NCI-H2196 treated with DMSO at 0.1 percent for 48 hours (cell line): ENCODE results near the gene SIRT5.

ENCODE experiments used
- DNase-seq: peaks from one replicate; lab custom pipeline; 2025; ENCODE audit not compliant: unreplicated experiment; lab: John Stamatoyannopoulos, UW

The SIRT5 gene

GRCh38 chr6:13629459-13630116, 55.2 kb downstream of the SIRT5 start:
- DNase-seq, result no peak

DNA sequence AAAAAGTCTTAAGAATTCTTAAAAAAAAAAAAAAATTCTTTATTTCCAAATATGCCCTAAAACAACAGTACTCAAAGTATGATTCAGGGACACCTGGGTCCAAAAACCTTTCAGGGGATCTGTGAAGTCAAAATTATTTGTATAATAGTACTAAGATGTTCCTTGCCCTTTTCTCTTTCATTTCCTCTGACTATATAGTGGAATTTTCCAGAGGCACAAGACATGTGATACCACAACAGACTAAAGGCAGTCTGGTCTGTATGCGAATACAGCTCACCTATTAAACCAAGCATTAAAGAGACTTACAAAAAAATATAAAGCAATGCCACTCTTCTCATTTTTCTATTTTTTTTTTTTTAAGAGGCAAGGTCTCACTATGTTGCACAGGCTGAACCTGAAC, 56.1 kb downstream of the SIRT5 start:
- DNase-seq, result no peak

GRCh38 chr6:13633343-13633742, 58.9 kb downstream of the SIRT5 start:
- no peak for DNase-seq

DNA sequence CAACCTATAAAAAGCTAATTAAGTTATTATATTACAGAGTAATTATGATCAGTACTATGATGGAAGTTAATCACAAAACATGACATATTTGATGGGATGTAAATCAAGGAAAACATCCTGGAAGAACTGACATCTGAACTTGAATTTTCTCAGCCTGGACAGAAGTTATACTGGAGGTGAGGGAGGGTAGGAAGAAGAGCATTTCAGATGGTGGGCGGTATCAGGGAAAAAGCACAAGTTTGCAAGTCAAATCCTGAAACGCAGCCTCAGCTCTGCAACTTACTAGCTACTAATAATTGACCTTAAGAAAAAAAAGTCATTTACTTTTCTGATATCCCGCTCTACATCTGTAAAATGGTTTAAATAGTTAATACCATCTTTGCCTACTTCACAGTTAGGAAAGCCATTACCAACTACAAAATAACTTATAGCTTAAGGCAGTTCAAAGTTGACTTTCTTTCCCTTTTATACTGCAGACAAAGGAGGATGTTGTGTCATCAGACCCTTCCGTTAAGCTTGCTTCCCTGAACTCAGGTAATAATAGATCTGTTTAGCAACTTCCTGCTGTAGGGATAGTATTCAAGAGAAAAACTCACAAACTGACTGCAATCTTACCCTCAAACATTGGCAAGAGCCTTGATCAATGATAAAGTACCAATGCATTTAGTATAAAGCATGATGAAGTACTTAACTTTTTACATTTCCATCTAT, 61.7 kb downstream of the SIRT5 start:
- no peak for DNase-seq

GRCh38 chr6:13638014-13638413, 63.6 kb downstream of the SIRT5 start:
- no peak for DNase-seq

GRCh38 chr6:13638626-13639025, 64.2 kb downstream of the SIRT5 start:
- DNase-seq, result no peak

DNA sequence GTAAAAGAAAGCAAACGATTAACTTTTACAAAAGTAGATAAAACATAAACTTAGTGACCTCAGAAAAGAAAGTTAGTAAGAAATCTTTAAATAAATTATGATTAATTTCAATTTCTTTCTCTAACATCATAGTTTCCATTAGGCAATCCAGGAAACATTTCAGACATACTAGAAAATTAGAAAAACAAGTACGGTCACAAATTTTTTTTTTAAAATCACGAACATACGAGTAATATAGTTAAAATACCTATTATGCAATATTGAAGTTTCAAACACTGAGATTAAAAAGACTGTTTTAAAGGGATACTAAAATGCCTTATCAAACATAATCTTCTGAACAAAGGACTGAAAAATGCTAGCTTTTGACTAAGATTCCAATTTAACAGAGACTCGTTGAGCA, 66.9 kb downstream of the SIRT5 start:
- DNase-seq, result no peak

DNA sequence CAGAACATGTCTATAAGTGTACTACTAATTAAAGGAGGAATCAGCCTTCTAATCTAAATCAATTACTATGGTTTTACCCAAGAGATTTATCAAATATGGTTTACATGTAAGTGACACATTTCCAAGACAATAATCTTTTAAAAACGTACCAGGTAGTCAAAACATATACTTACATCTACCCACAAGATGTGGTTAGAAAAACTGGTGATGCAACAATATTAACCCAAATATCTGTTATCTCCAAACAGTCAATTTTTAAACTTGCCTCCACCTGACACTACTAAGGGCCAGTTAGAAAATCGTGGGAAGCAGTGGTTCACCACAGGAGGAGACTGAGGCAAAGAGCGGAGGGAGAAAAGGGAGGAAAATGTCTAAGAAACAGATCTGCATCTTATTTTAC, 68.7 kb downstream of the SIRT5 start:
- no peak for DNase-seq

- no peak for DNase-seq
These were observed 74.4 kb downstream of the SIRT5 start for GRCh38 chr6:13648850-13649249.

- no peak for DNase-seq
These were observed 75.0 kb downstream of the SIRT5 start for GRCh38 chr6:13649393-13649792.

DNA sequence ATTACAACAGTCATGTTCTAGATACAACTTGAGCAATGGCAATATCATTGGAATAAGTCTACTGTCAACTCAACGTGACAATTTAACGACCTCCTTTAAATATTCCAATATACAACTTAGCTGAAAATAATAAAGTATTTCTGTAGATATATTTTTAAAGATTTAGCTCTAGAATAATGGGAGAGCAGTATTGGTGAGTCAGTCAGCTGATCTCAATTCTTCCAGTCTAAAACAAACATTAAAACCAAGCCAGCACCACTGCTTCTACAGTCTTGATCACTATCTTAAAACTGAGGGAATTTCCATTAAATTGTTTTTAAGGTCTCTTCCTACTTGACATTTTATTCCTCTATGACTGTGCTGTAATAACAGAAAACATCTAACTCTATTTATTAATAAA, 78.9 kb downstream of the SIRT5 start:
- DNase-seq, result no peak

- DNase-seq, result no peak
These were observed 80.1 kb downstream of the SIRT5 start for GRCh38 chr6:13654496-13654895.

DNA sequence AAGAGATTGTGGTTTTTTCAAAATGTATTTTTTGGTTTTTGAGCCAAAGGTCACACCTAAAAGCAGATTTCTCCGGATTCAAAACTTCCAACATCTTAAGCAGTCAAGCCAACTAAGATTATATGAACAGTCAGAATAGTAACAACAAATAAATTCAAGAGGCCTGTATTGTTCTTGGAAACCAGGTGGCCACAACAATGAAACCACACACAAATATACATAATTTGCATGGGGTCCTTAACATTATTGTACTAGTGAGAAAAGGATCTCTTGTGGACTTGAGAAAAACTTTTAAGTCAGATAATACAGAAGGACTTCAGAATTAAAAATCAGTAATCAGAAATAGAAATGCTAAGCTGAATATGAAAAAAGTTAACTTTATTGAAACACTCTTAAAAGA, 81.3 kb downstream of the SIRT5 start:
- no peak for DNase-seq

DNA sequence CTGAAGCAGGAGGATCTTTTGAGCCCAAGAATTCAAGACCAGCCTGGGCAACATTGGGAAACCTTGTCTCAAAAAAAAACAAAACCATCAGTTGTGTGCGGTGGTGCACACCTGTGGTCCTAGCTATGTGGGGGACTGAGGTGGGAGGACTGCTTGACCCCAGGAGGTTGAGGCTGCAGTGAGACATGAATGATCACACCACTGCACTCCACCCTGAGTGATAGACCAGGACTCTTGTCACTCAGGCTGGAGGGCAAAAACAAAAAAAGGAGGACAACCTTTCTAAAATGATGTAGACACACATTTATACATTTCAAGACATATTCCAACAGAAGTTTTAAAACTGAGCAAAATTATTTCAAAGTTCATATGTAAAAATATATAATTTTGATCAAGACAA, 85.9 kb downstream of the SIRT5 start:
- DNase-seq, result no peak

DNA sequence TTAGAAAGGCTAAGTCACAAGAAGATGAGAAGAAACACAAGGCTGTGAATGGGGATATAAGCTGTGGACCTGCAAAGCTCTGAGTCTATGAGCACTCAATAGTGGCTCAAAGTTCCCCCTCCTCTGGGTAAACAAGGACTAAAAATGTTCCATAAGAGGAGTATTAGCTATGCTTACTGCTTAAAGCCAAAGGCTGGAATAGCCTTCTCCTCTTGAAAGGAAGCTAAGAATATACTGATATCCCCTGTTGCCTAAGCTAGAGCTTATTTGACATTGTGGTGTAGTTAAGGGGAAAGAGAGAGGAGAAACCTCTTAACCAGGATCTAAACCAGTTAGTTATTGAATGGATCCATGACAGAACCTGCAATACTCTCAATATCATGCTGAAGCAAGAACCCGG, 86.5 kb downstream of the SIRT5 start:
- DNase-seq, result no peak

DNA sequence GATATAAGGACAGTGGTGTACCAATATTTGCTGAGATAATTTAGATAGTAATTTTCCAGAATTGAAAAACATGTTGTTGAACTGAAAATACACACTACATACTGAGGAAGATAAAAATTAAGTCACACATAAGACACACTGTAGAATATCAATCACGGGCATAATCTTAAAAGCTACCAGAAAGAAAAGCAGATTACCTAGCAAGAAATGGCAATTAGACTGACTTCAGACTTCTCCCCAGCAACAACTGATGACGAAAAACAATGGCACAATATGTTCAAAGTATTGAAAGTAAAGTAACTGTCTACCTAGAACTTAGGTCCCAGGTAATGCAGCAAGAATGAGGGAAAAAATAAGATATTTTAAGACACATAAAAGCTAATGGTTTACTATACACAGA, 87.2 kb downstream of the SIRT5 start:
- no peak for DNase-seq

- DNase-seq, result no peak
These were observed 88.4 kb downstream of the SIRT5 start for GRCh38 chr6:13662651-13663334.

GRCh38 chr6:13663986-13664385, 89.6 kb downstream of the SIRT5 start:
- no peak for DNase-seq
